GM23248 (cell line): ENCODE data around the gene ZNF460.

Source experiments
- EZH2 ChIP-seq: fragments of 200-600 bp; sonication (generic); IDR thresholded peaks from 2 replicates; pipeline ENCODE4 v1.6.1; 2018; ENCODE audit warnings: antibody characterized with exemption, mild to moderate bottlenecking; ENCODE audit not compliant: insufficient read depth, poor library complexity, severe bottlenecking
- EZH2phosphoT487 ChIP-seq: fragments of 200-600 bp; sonication (generic); IDR thresholded peaks from 2 replicates; pipeline ENCODE4 v1.6.1; 2018; ENCODE audit warnings: antibody characterized with exemption, moderate library complexity, mild to moderate bottlenecking, low read depth; ENCODE audit not compliant: insufficient read depth

DNA sequence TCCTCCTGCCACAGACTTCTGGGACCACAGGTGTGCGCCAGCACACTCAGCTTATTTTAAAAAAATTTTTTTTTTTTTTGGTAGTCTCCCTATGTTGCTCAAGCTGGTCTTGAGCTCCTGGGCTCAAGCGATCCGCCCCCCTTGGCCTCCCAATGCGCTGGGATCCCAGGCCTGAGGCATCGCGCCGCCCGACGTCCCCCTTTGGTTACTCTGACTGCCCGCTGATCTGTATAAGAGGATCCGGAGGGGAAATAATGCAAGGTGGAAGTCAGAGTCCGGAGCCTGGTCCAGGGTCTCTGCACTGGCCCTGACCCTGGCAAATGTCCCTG is 40.3 kb upstream of the ZNF460 start:
- TF ChIP-seq EZH2 (no peak), EZH2phosphoT487 (no peak)
